Astrocyte (in vitro differentiated cells and primary cell): ENCODE results near the gene SIGLEC11. TPM values are rescaled to one million over a fixed set of nuclear protein-coding genes. Genes with fewer than 3 reads are reported as not detected.

ENCODE experiments used
- DNase-seq: peaks from one replicate; pipeline ENCODE4 v3.0.0-alpha.2; 2010; ENCODE audit warnings: low read depth
- FAIRE-seq: peaks from 2 replicates; lab custom pipeline; 2011; peaks lifted over from hg19 to GRCh38; lab: Jason Lieb, UNC
- H2AFZ ChIP-seq: 2 replicates; pipeline ENCODE4 v1.6.0; 2012; ENCODE audit warnings: low read depth, low read length, inconsistent platforms
- H3K27ac ChIP-seq: 2 replicates; pipeline ENCODE4 v1.5.1; 2011; ENCODE audit warnings: low read depth, low read length, inconsistent platforms
- H3K27me3 ChIP-seq: 2 replicates; pipeline ENCODE4 v1.6.0; 2011; ENCODE audit warnings: low read length, inconsistent platforms; ENCODE audit not compliant: insufficient read depth
- H3K36me3 ChIP-seq: 2 replicates; pipeline ENCODE4 v1.5.1; 2011; ENCODE audit warnings: low read length, inconsistent platforms; ENCODE audit not compliant: insufficient read depth
- H3K4me1 ChIP-seq: 2 replicates; pipeline ENCODE4 v1.5.1; 2011; ENCODE audit warnings: low read length, inconsistent platforms; ENCODE audit not compliant: insufficient read depth
- H3K4me2 ChIP-seq: 2 replicates; pipeline ENCODE4 v1.6.0; 2012; ENCODE audit warnings: low read length, inconsistent platforms
- H3K4me3 ChIP-seq: 2 replicates; pipeline ENCODE4 v1.5.1; 2011; ENCODE audit warnings: low read depth, mild to moderate bottlenecking, low read length, inconsistent platforms; ENCODE audit not compliant: insufficient read depth
- H3K79me2 ChIP-seq: 2 replicates; pipeline ENCODE4 v1.6.0; 2012; ENCODE audit warnings: mild to moderate bottlenecking, low read length, inconsistent platforms; ENCODE audit not compliant: insufficient read depth
- H3K9ac ChIP-seq: 2 replicates; pipeline ENCODE4 v1.6.0; 2012; ENCODE audit warnings: mild to moderate bottlenecking, low read length, inconsistent platforms
- H3K9me3 ChIP-seq: 2 replicates; pipeline ENCODE4 v1.5.1; 2012; ENCODE audit warnings: low read depth, mild to moderate bottlenecking, low read length, inconsistent platforms; ENCODE audit not compliant: insufficient read depth
- H4K20me1 ChIP-seq: 2 replicates; pipeline ENCODE4 v1.6.0; 2012; ENCODE audit warnings: low read length, inconsistent platforms; ENCODE audit not compliant: insufficient read depth
- H3K27ac Mint-ChIP-seq: one replicate; pipeline ENCODE4 v1.8.0; 2021; ENCODE audit warnings: mild to moderate bottlenecking, mixed read lengths; ENCODE audit not compliant: unreplicated experiment
- H3K27me3 Mint-ChIP-seq: one replicate; pipeline ENCODE4 v1.8.0; 2021; ENCODE audit warnings: low read depth, mixed read lengths; ENCODE audit not compliant: unreplicated experiment
- H3K36me3 Mint-ChIP-seq: one replicate; pipeline ENCODE4 v1.8.0; 2021; ENCODE audit warnings: low read depth, mixed read lengths; ENCODE audit not compliant: unreplicated experiment
- H3K4me1 Mint-ChIP-seq: one replicate; pipeline ENCODE4 v1.8.0; 2021; ENCODE audit warnings: low read depth, mixed read lengths; ENCODE audit not compliant: unreplicated experiment
- H3K4me3 Mint-ChIP-seq: one replicate; pipeline ENCODE4 v1.8.0; 2021; ENCODE audit warnings: mild to moderate bottlenecking, moderate library complexity, mixed read lengths; ENCODE audit not compliant: unreplicated experiment
- H3K9me3 Mint-ChIP-seq: one replicate; pipeline ENCODE4 v1.8.0; 2021; ENCODE audit warnings: mild to moderate bottlenecking, mixed read lengths; ENCODE audit not compliant: unreplicated experiment
- EZH2 ChIP-seq: IDR thresholded peaks from 2 replicates; pipeline ENCODE4 v1.6.1; 2012; ENCODE audit warnings: mild to moderate bottlenecking, low read length, inconsistent platforms; ENCODE audit not compliant: insufficient read depth
- total RNA-seq: library from RNA; stranded (reverse); gene quantifications from 2 replicates; pipeline ENCODE4 v1.2.1, GENCODE V29; 2021
- TF ChIP-seq, protein P1 (sequence below): IDR thresholded peaks from 2 replicates; pipeline ENCODE4 v1.5.1; 2011; ENCODE audit warnings: low read depth, mild to moderate bottlenecking, inconsistent platforms, low read length, moderate library complexity; ENCODE audit not compliant: insufficient read depth

The SIGLEC11 gene
- total RNA-seq, 1 donor from 2014 or later = not detected

DNA sequence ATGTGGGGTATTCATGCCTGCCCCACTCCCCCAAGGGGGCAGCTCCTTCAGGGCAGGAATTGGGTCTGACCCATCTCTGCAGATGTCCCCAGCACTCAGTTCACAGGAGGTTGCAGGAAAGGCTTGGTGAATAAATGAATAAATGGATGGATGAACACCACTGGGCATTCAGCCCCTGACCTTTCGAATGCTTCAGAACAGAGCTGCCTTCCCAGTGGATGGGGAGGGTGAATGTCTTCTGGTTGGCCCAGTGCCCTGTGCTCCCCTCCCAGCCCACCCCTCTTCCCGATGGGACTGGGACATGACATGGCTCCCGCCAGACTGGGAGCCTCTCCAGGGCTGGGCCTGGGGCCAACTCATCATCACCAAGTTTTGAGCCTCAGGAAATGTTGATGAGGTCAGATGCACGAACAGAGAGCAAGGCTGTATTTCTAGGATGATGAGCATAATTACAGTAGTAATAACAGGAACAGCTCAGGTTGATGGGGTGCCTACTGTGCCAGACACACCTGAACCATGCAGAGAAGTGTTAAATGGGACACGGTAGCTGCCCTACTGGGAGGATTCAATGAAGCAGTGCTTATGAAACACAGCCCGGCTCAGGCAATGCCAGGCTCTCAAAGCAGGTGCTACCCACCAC is 38.5 kb upstream of the SIGLEC11 start:
- Histone ChIP-seq H2AFZ (no peak overlapping the region), H4K20me1 (peaks cover 50% of the 10 kb centered on the region), H3K36me3 (peaks cover 12% of the 10 kb centered on the region), H3K79me2 (no peaks in the 10 kb centered on the region), H3K9me3 (no peaks in the 10 kb centered on the region), H3K4me3 (no peak overlapping the region), H3K27ac (no peak overlapping the region), H3K4me1 (peaks cover 11% of the 10 kb centered on the region), H3K27me3 (no peaks in the 10 kb centered on the region), H3K4me2 (no peak overlapping the region), H3K9ac (no peak overlapping the region)
- no peak overlapping the region for H3K4me3 Mint-ChIP-seq
- DNase-seq (no peak), FAIRE-seq (no peak)
- H3K36me3 Mint-ChIP-seq = peaks cover 39% of the 10 kb centered on the region
- H3K27me3 Mint-ChIP-seq = no peaks in the 10 kb centered on the region
- peaks cover 7% of the 10 kb centered on the region for H3K4me1 Mint-ChIP-seq
- TF ChIP-seq EZH2 = no peak
- TF ChIP-seq, protein P1, sequence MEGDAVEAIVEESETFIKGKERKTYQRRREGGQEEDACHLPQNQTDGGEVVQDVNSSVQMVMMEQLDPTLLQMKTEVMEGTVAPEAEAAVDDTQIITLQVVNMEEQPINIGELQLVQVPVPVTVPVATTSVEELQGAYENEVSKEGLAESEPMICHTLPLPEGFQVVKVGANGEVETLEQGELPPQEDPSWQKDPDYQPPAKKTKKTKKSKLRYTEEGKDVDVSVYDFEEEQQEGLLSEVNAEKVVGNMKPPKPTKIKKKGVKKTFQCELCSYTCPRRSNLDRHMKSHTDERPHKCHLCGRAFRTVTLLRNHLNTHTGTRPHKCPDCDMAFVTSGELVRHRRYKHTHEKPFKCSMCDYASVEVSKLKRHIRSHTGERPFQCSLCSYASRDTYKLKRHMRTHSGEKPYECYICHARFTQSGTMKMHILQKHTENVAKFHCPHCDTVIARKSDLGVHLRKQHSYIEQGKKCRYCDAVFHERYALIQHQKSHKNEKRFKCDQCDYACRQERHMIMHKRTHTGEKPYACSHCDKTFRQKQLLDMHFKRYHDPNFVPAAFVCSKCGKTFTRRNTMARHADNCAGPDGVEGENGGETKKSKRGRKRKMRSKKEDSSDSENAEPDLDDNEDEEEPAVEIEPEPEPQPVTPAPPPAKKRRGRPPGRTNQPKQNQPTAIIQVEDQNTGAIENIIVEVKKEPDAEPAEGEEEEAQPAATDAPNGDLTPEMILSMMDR = no peak
- no peaks in the 10 kb centered on the region for H3K9me3 Mint-ChIP-seq
- H3K27ac Mint-ChIP-seq = no peak overlapping the region

DNA sequence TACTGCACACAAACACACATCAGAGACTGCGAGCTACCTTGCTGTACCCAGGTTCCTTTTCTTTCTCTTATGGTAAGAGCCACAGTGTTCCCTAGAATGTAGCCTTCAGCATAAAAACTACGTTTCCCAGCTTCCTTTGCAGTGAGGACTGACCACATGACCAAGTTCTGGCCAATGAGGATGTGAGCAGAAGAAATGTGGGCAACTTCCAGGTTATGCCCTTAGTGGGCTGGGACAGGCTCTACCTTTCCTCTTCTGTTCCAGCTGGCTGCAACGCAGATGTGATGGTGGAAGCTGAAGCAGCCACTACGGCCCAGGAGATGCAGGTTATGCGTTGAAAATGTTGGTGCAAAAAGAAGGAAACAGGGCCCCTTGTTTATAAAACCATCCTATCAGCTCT is 36.7 kb upstream of the SIGLEC11 start:
- no peak for DNase-seq
- Histone ChIP-seq H2AFZ (no peak overlapping the region), H3K36me3 (peaks cover 15% of the 10 kb centered on the region), H4K20me1 (peaks cover 35% of the 10 kb centered on the region), H3K4me3 (no peak overlapping the region), H3K27me3 (no peaks in the 10 kb centered on the region), H3K4me1 (no peaks in the 10 kb centered on the region), H3K9ac (no peak overlapping the region), H3K9me3 (no peaks in the 10 kb centered on the region), H3K4me2 (no peak overlapping the region), H3K79me2 (no peaks in the 10 kb centered on the region), H3K27ac (no peak overlapping the region)
- FAIRE-seq = peak; percentile 52
- Mint-ChIP-seq H3K27ac (no peak overlapping the region), H3K4me3 (no peak overlapping the region), H3K4me1 (no peaks in the 10 kb centered on the region), H3K9me3 (no peaks in the 10 kb centered on the region), H3K36me3 (peaks cover 48% of the 10 kb centered on the region), H3K27me3 (no peaks in the 10 kb centered on the region)
- TF ChIP-seq, protein P1 = no peak
- TF ChIP-seq EZH2 = no peak

DNA sequence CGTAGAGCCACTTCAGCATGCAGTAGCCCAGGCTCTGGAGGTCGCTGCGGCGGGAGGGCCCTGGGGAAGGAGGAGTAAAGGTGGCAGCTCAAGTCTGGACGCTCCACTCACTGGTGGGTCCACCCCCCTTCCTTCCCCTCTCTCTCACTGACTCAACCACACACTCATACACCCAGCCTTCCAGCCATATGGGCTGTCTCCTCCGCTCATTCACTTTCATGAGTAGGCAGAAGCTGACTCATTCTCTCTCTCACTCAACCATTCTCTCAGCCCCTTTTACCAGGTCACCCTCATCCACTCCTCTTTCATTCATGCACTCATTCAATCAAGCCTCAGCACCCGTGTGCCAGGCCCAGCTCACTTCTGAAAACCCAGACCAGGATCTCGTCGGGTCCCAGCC is 27.5 kb upstream of the SIGLEC11 start:
- peaks cover 12% of the 10 kb centered on the region for H3K4me1 Mint-ChIP-seq
- Histone ChIP-seq H3K27ac (no peak overlapping the region), H3K4me3 (no peak overlapping the region), H3K36me3 (peaks cover 14% of the 10 kb centered on the region), H2AFZ (no peak overlapping the region), H4K20me1 (peaks cover 51% of the 10 kb centered on the region), H3K4me1 (peaks cover 5% of the 10 kb centered on the region), H3K27me3 (no peaks in the 10 kb centered on the region), H3K9ac (no peak overlapping the region), H3K9me3 (no peaks in the 10 kb centered on the region), H3K79me2 (no peaks in the 10 kb centered on the region), H3K4me2 (no peak overlapping the region)
- peaks cover 44% of the 10 kb centered on the region for H3K36me3 Mint-ChIP-seq
- TF ChIP-seq EZH2 = no peak
- TF ChIP-seq, protein P1 = no peak
- DNase-seq (peak; percentile 70), FAIRE-seq (no peak)
- H3K27ac Mint-ChIP-seq = peak overlapping the region; percentile 28
- H3K27me3 Mint-ChIP-seq = no peaks in the 10 kb centered on the region
- no peaks in the 10 kb centered on the region for H3K9me3 Mint-ChIP-seq
- H3K4me3 Mint-ChIP-seq = peak overlapping the region; percentile 67
